NCI-H524 treated with DMSO at 0.1 percent for 48 hours (cell line): ENCODE results near the gene MYO6.
A peak's percentile ranks its signal among the peaks of the same experiment; 100 is the strongest.

Source experiments
- DNase-seq: peaks from one replicate; lab custom pipeline; 2025; lab: John Stamatoyannopoulos, UW

The MYO6 gene

DNA sequence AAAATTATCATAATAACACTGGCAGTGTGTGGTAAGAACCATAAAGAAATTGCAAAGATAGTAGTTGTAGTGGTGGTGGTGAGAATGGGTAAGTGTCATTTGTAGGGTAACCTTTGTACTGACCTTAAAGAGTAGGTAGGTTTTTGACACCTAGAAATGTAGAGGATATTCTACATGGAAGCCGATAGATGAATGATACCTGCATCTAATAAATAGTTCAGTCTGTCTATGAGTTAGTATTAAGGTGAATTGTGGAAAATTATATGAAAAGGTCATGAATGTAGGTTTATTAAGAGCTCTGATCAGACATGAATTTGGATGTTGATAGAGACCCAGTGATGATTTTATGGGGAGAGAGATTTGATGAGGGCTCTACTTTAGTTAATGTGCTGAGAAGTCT is 78.1 kb downstream of the MYO6 start:
- DNase-seq, result no peak

DNA sequence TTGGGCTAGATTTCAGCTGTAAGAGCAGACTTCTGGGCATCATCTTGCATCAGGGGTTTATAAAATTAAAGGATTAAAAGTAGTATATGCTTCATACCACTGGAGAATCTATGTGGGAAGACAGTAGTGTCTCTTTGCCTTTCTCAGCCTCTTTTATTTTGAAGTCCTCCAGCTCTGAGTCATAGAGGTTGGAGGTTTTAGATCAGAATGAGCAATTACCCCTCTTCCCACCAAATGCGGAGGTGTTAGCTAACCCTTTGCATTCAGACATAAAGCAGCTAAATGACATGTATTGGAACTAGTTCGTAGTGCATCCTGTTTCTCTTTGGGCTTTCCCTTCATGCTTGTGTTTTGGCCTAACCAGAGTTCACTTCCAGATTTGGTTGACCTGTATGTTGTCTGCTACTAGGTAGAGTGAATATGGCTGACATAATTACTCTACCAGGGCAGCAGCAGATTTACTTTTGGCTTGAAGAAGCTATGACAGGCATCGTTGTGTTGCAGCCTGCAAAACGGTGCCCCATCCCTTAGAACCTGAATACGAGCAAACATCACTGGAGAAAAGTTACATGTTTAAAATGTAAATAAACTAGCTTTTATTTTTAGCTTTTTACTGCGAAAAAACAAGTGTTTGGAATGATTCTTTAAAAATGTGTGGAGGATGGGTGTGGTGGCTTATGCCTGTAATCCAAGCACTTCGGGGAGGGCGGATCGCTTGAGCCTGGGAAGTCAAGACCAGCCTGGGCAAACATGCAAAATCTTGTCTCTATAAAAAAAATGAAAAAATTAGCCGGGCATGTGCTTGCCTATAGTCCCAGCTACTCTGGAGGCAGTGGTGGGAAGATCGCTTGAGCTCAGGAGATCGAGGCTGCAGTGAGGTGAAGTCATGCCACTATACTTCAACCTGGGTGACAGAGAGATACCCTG is 82.2 kb downstream of the MYO6 start:
- no peak for DNase-seq

DNA sequence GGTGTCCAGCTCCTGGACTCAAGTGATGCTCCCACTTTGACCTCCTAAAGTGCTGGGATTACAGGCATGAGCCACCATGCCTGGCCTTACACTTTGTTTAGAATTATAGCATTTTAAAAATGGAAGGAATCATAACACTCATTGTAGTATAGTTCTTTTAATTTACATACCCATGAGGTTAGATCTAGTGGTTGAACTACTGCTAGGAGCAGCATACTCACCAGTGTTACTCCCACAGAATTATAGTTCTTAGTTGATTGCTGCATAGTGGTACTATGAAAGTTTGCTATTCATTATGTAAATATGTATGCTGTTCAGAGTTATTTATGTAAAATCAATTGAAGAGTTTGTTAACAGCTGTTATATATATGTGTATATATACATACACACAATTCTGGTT is 85.4 kb downstream of the MYO6 start:
- no peak for DNase-seq

DNA sequence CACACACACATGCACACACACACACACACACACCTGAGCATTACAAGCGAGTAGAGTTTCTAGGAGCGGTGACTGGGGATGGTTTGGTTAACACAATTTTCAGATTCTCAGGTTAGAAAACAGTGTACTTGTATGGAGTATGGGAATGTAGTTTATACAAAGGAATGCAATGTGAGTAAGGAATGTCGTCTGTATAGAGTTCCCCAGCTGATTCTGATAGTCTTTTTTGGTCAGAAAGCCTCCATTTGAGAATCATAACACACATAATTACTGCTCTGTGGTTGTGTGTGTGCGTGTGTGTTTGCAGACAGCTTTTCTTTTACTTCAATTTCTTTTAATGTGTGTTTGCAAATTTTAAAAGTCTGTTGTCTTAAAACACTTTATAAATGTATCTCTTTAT is 93.2 kb downstream of the MYO6 start:
- DNase-seq, result no peak

DNA sequence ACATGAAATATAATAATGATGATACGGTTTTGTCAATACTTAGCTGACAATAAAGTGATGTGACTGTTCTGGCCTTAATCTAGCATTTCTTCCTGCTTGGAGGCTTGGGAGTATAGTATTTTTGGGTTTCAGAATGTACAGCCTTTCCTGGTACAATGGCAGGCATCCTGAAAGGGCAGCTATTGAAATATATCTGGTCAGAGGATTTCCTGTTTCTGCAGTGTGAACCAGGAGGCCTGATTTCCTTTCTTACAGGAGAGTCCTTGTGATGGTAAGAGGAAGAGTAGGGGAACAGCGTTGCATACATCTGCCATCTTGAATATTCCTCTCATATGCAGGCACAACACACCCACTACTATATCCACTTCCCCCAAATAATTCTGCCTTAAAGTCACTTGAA is 93.7 kb downstream of the MYO6 start:
- DNase-seq, result no peak

DNA sequence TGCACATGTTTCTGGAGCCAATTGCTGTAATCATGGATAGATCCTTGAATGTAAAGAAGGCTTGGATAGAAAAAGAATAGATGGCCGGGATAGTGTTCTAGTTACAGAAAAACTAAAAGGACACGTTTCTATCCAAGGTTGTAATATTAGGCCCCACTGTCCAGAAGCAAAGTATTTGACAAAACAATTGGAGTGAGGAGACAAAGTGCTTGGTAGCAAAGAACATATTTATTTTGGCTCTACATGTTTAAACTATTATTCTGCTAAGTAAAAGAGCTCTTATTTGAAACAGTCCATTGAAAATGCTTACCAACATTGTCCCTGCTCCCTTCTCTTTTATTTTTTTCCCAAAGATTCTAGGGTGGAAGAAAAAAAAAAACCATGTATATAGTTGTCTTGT is 94.4 kb downstream of the MYO6 start:
- DNase-seq, result no peak

DNA sequence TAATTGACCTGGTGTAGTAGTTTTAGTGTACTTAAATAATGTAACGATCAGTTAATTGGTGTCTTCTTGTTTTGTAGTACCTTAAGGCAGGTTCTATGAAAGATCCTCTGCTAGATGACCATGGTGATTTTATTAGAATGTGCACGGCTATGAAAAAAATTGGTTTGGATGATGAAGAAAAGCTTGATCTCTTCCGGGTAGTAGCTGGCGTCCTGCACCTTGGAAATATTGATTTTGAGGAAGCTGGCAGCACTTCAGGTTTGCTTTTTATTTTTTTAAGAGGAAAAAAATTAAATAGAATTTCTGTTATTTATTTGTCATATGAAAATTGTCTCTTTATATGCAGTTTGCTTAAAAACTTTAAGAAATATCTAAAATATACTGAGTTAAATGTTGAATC is 99.2 kb downstream of the MYO6 start:
- no peak for DNase-seq

DNA sequence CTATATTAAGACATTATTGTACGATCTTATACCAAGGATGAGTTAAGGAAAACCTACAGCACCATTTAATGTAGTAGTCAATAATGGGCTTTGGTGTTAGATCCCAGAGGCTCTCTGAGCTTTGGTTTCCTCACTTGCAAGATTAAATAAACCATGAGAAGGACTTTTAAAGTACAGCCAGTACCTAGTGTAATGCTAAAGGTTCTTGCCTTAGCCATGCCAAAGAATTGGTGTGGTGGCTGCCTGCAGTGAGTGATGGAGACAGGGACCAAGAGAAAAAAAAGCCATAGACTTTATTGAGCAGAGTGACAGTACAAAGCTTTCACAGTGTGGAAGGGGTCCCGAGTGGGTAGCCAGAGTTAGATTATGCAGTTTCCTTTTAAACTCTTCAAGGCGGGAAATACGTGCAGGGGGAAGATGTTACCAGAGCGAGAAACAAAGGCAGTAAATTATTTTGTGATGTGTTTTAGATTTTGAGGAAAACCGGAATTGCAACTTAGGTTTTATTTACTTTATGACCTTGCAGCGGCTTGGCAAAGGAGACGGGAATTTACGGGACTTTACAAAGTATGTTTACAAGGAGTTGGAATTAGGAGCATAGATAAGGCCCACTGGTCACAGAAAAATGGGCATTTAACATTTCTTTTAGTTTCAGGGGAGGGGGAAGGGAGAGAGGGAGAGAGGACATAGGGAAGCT is 100.4 kb downstream of the MYO6 start:
- no peak for DNase-seq

DNA sequence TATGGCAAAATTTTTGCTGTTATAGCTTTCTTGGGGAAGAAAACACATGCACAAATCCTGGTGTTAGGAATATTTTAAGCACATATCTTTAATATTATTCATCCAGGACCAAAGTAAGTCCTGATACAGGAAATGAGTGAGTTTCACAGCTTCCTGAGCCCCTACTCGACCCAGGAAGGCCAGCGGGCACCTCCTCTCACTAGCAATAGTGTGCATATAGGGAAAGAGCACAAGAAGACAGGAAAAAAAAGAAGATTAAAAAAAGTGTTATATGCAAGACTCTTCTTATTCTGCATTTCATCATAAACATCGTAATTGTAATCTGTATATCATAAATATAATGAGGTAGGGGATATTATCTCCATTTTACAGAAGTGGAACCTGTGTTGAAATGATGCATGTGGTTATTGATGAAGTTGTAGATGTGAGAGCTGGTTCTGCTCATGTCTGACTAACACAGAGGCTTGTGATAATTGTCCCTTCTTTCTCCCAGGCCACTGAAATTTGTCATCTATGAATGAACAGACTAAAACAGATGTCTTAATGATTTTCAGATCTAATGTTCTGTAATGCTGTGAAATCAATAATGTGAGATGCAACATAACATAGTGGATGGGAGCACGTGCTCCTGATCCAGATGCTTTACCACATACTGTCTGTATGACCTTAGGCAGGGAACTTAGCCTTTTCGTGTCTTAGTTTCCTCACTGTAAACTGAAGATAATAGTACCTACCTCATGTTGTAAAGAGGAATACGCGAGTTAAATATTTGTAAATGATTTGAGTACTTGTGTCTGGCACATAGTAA is 101.2 kb downstream of the MYO6 start:
- no peak for DNase-seq

DNA sequence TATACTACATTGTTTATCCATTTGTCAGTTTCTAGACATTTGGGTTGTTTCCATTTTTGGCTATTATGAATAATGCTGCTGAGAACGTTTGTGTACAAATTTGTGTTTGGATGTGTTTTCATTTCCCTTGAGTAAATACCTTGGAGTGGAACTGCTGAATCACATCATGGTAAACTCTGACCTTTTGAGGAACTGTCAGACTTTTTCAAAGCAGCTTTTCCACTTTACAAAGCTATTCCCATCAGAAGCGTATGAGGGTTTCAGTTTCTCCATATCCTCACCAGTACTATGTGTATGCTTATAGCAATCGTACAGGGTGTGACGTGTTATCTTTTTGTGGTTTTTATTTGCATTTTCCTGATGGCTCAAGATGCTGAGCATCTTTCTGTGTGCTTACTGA is 103.7 kb downstream of the MYO6 start:
- no peak for DNase-seq

DNA sequence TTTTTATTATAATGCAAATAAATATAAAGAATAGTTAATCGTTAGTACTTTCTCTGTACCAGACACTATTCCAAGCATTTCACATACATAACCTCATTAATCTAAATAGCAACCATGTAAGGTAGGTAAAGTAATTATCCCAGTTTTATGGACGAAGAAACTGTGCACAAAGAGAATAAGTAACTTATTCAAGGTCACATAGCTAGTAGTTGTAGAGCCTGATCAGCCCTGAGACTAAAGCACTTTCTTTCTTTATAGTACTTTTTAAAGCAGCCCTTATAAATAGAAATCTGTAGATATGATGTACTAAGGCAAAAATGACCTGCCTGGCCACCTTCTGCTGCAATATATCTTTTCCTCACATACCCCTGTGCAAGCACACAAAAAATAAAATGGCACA is 104.8 kb downstream of the MYO6 start:
- no peak for DNase-seq

DNA sequence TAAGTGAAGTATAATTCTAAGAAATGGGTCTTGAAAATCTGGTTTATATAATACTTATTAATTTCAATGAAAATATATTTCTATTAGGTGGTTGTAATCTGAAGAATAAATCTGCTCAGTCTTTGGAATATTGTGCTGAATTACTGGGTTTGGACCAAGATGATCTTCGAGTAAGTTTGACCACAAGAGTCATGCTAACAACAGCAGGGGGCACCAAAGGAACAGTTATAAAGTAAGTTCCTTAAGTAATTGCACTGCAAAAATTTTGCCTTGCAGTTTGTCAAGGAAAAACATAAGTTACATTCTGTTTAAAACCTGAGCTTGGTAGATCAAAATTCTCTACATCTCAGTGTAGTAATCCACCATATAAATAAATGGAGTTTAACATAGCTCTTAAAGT is 106.0 kb downstream of the MYO6 start:
- no peak for DNase-seq

DNA sequence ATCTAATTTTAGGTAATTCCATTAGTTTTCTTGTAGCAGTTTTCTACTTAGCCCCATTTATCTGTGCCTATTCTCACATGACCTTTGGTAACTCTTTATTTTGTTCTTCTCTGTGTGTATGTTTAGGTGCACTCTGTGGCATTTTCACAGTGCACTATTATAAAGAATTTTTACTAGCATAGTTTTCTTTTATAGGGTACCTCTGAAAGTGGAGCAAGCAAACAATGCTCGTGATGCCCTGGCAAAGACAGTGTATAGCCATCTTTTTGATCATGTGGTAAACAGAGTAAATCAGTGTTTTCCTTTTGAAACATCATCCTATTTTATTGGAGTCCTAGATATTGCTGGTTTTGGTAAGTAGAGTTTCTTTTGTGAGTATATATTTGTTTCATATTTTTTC is 107.9 kb downstream of the MYO6 start:
- DNase-seq, result no peak

DNA sequence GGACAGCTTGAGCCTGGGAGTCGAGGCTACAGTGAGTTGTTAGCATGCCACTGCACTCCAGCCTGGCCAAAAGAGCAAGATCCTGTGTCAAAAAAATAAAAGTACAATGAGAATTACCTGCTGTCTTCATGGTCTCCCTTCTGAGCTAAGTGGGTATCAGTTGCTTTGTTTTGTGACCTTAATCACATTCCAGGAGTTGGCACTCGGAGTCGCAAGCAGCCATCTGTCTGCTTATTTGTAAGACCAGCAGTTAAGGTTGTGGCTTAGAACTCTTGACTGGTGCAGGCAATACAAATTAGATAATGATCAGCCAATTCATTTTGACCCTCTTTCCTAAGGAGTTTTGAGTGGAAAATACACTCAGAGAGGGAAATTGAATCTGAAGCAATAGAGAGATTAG is 114.0 kb downstream of the MYO6 start:
- peak; percentile 89 for DNase-seq

DNA sequence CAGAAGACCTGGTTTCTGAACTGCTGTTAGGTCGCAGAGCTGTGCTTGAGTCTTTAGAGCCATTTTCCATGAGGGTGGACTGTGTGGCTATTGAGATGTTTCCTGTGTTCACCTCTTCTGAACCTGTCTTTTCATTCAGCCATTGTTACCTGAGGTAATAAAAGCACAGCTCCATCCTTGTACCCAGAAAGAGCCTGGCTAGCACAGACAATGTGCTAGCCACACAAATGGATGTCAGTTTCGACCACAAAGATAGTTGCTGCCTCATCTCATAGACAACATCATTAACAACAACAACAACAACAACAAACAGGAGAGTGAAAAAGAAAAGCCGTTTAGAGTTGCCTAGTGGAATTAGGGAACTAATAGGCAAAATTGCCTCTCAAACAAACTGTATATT is 114.7 kb downstream of the MYO6 start:
- no peak for DNase-seq

DNA sequence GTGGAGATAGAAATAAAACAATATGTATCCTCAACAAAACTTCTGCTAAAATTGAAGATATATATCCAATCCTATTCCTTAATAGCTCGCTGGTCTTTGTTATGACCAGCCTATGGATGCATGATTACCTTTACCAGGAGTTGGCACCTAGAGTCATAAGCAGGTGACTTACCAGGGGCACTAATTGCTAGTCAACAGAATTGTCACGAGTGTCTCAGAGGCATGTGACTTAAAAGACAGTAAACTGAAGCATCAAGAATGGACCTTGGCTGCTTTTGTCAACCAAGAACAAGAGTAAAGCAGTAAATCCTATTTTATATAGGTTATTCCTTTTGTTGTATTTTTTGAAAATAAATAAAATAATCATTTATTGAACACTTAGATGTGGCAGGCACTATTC is 115.4 kb downstream of the MYO6 start:
- DNase-seq, result no peak

DNA sequence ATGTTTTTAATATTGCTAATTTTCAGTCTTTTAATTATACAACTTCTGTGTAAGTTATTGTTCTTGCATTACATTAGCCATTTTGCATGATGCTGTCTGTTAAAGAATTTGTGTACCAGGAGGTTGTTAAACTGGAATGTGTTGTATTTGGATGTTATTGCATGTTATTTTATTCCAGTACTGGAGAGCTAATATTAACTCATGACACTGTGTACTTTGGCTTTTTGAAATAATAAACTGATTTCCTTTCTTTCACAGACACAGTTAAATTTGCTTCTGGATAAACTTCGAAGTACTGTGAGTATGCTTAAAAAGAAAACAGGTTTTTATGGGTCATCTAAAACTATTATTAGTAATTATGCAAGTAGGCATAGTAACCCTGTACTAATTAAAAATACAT is 121.3 kb downstream of the MYO6 start:
- DNase-seq, result no peak

DNA sequence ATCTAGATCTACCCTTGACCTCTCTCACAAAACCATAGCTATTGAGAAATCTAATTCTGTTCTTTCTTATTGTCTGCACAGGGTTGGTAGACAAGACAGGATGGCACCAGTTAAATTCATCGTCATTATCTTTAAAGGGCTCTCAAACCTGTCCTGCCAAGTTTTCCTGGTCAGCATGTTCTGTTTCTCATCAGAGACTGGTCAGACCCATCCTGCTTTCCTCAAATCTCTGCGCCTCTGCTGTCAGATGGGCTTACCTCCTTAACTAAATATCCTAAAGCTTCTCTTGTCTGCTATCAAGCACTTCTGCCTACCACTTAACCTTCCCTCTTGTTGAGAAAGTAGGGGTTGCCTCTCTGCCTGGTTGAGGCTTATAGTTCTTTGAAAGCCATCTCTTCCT is 125.2 kb downstream of the MYO6 start:
- no peak for DNase-seq

DNA sequence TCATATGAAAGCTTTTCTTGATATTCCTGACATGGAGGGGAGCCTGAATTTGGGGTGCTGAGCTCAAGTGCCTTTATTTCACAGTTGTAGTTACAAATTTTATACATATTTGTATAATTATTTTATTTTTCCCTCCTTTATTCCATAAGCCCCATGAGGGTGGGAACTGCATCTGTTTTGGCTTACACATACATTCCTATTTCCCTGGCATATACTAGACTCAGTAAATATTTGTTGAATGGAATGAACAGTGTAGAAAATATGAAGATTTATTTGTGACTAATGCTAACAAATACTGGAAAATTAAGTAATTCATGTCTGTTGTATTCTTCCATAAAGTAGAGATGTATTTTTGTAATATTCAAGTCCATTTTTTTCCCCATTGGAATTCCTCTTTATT is 127.1 kb downstream of the MYO6 start:
- no peak for DNase-seq

DNA sequence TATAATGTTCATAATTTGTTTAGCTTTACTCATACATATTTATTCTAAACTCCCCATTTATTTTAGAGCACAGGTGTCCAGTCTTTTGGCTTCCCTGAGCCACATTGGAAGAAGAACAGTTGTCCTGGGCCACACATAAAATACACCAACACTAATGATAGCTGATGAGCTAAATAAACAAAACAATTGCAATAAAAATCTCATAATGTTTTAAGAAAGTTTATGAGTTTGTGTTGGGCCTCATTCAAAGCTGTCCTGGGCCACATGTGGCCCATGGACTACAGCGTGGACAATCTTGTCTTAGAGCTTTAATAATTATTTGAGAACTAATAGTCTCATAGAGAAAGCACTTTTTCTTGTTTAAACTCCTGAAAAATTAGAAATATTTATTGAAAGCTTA is 131.3 kb downstream of the MYO6 start:
- no peak for DNase-seq

DNA sequence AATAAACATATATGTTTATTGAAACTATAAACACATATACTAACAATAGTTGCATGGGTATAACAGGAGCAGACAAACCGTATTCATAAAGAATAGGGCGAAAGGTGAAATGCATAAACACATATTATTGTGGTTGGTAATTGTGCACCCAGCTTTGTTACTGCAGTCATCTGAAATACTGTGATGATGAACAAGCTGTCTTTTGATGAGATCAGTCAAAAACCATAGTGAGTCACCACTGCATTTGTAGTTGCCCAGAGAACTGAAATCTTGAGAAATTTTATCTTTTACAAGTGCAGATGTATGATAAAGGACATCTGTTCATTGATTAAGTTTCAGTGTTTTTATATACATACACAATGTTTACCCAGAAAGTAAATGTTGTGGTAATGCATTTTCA is 133.7 kb downstream of the MYO6 start:
- no peak for DNase-seq

DNA sequence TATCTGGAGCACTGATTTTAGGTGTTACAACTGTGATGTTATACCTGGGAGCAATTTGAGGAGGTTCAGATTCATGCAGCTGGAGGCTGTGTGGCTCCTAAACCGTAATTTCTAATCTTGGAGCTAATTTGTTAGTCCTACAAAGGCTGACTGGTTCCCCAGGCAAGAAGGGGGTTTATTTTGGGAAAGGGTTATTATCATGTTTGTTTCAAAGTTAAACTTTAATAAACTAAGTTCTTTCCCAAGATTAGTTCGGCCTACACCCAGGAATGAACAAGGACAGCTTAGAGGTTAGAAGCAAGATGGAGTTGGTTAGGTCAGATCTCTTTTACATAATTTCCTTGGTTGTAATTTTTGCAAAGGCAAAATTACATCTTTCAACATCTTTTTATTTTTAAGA is 135.8 kb downstream of the MYO6 start:
- no peak for DNase-seq

DNA sequence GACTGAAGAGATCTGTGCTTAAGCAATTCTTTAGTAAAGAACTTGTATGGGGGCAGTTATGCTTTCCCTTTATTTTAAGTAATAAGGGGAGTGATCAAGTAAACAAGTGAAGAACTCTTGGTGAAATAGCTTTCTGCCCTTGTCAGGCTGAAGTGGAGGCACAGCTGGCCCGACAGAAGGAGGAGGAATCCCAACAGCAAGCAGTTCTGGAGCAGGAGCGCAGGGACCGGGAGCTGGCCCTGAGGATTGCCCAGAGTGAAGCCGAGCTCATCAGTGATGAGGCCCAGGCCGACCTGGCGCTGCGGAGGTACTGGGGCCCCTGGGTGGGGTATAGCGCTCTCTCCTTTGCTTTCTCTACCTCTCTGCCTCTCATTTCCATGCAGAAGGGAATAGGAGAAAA is 143.3 kb downstream of the MYO6 start:
- DNase-seq, result peak; percentile 47
